ENCODE results near the gene MACF1.

The MACF1 gene

DNA sequence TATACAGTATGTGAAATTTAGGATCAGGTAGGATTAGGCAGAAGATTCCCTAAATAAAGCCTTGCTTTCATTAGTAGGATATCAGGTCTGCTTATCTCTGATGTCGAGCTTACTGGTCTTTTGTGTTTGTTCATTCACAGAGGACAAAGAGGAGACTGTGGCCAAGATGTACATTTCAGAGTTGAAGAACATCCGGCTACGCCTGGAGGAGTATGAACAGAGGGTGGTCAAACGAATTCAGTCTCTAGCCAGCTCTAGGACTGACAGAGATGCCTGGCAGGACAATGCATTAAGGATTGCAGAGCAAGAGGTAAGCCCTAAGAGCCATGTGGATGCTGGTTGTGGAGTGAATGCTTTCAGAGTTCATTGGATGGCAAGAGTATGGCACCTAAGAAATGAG is 106.2 kb downstream of the MACF1 start:
- no peak for DNase-seq (ENCODE audit: low spot score)

GRCh38 chr1:39317111-39317510 is 112.6 kb downstream of the MACF1 start:
- no peak for DNase-seq (ENCODE audit: low spot score)

DNA sequence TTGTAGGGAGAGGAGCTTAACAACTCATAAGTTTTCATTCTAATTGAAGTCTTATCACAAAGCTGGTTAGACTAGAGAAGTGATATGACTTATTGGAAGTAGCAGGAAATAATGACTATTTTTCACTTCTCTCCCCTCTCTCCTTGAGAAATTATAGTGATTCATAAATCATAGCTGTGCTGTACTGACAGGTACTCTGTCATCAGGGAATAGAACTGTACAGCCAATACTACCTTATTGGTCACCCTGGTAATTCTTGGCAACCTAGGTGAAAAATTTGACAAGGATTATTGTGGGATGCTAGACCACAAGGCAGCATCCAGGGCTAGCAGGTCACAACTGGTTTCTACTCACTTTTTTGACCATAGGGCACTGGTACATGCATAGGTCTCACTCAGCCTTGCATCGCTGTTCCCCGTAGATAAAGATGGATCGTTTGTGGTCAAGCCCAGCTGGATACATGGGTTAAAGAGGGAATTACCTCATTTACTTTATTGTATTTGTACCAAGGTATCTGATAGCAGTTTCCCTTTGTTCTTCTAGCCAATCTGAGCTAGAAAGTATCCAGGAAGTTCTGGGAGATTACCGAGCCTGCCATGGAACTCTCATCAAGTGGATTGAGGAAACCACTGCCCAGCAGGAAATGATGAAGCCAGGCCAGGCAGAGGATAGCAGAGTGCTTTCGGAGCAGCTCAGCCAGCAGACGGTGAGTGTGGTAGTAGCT is 113.6 kb downstream of the MACF1 start:
- DNase-seq (ENCODE audit: low spot score) = no peak

- DNase-seq (ENCODE audit: low spot score) = no peak
Measured at GRCh38 chr1:39321979-39322378, 117.5 kb downstream of the MACF1 start.

GRCh38 chr1:39322431-39322830 is 117.9 kb downstream of the MACF1 start:
- DNase-seq (ENCODE audit: low spot score) = no peak

GRCh38 chr1:39324888-39325287 is 120.4 kb downstream of the MACF1 start:
- DNase-seq (ENCODE audit: low spot score) = no peak

DNA sequence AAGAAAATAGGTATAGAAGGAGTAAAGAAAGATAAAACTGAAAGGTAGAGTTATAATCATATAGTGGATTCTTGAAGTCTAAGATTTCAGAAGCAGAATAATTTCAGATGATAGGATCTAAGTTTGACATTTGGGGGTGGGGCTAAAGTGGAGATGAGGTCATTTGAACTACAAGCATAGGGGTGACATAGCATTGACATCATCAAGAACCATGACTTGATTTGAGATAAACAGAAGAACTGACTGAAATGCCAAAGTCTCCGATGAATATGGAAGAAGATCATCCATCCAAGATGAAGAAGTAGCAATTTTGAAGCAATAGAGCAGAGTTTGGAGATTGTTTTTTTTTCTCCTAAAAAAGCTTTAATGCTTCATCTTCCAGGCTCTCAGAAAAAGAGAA is 122.3 kb downstream of the MACF1 start:
- DNase-seq (ENCODE audit: low spot score) = no peak

DNA sequence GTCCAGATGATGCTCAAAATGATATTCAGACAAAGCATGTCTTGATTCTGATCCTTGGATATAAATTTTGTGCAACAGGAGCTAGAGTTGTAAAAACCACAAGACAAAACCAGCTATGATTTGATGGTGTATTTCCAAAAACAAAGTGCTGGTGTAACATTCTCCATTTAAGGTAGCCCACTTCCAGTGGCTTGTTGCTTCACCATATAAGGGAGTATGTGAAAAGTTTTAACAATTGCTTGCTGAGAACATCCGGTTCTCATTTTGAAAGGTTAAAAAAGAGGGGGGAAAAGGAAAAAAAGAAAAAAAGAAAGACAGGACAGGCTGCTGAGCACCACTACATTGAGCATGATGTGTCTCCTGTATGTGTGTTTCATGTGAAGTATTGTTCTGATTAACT is 123.6 kb downstream of the MACF1 start:
- no peak for DNase-seq (ENCODE audit: low spot score)

- DNase-seq (ENCODE audit: low spot score) = no peak
Measured at GRCh38 chr1:39328586-39329121, 124.2 kb downstream of the MACF1 start.

DNA sequence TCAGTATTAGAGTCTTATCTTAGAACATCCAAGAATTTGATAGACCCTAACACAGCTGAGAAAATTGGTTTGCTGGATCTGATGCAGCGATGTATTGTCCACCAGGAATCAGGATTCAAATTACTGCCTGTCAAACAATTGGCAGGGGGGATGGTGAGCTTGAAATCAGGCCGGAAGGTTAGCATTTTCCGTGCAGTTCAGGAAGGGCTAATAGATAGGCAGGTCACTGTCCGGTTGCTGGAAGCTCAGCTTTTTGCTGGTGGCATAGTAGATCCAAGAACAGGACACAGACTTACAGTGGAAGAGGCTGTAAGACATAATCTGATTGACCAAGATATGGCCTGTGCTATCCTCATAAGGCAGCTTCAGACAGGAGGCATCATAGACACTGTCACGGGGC is 127.2 kb downstream of the MACF1 start:
- no peak for DNase-seq (ENCODE audit: low spot score)

DNA sequence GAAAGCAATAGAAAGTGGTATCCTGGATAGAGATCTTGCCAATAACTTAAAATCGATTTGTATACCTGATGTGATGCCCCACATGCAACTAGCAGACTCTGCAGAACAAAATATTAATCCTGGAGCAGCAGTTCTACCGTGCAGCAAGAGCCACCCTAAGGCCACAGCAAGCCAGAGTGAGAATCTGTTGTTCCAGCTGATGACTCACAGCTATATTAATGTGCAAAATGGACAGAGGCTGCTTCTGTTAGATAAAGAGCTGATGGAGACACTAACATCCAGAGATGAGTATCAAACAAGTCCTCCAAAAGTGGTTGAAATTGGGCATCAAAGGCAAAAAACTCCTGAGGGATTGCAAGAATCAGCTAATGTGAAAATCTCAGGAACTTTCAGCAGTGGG is 127.8 kb downstream of the MACF1 start:
- DNase-seq (ENCODE audit: low spot score) = no peak

- DNase-seq (ENCODE audit: low spot score) = no peak
Measured at GRCh38 chr1:39332828-39333227, 128.3 kb downstream of the MACF1 start.

GRCh38 chr1:39333296-39333695 is 128.8 kb downstream of the MACF1 start:
- DNase-seq (ENCODE audit: low spot score) = no peak

GRCh38 chr1:39335216-39335615 is 130.7 kb downstream of the MACF1 start:
- no peak for DNase-seq (ENCODE audit: low spot score)

DNA sequence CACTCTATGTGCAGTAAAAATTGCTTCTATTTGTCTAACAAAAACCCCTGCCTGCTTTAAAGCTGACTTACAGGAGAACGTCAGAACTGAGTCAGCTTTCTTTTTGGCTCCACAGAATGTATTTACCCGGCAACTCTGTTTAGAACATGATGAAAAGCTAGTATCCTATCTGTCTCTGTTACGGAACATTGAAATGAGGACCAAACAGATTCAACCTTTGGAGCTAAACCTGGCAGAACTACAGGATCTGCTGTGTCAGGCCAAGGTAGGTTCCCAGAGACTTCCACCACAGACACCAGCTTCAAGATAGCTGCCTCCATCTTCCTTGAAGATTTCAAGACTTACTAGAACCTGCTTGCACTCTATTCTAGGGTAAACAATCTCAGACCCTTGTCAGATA is 132.6 kb downstream of the MACF1 start:
- DNase-seq (ENCODE audit: low spot score) = no peak

GRCh38 chr1:39342776-39343175 is 138.3 kb downstream of the MACF1 start:
- DNase-seq (ENCODE audit: low spot score) = no peak

- no peak for DNase-seq (ENCODE audit: low spot score)
Measured at GRCh38 chr1:39344394-39345154, 140.1 kb downstream of the MACF1 start.

GRCh38 chr1:39346872-39347271 is 142.4 kb downstream of the MACF1 start:
- no peak for DNase-seq (ENCODE audit: low spot score)

DNA sequence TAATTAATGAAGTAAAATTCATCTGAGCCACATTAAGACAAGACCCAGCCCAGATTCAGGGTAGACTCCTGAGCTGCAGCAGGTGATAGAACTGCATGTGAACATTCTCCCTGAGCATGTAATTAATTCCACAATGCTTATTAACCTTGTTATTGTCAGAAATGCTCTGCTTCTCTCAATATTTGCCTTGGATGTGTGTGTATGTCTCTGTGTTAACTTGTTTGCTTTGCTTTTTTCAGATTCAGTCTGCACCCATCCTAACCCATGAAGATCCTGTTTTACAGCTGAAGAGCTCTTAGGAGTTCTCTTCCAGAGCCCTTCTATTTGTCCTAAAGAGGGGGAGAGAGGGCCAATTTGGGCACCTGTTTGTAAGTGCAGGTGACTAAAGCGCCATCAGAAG is 143.8 kb downstream of the MACF1 start:
- DNase-seq (ENCODE audit: low spot score) = no peak

DNA sequence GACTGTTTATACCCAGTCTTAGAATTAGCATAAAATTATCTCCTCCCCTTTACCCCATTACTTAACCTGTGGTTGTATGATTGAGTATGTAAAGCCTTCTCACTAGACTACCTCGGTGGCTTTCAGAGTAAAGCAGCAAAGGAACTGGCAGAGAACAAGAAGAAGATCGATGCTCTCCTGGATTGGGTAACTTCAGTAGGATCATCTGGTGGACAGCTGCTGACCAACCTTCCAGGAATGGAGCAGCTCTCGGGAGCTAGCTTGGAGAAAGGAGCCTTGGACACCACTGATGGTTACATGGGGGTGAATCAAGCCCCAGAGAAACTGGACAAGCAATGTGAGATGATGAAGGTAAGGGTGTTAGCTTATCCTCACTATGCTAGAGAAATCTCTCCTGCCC is 148.4 kb downstream of the MACF1 start:
- no peak for DNase-seq (ENCODE audit: low spot score)

- DNase-seq (ENCODE audit: low spot score) = no peak
Measured at GRCh38 chr1:39354572-39354971, 150.1 kb downstream of the MACF1 start.

GRCh38 chr1:39358491-39358890 is 154.0 kb downstream of the MACF1 start:
- no peak for DNase-seq (ENCODE audit: low spot score)

DNA sequence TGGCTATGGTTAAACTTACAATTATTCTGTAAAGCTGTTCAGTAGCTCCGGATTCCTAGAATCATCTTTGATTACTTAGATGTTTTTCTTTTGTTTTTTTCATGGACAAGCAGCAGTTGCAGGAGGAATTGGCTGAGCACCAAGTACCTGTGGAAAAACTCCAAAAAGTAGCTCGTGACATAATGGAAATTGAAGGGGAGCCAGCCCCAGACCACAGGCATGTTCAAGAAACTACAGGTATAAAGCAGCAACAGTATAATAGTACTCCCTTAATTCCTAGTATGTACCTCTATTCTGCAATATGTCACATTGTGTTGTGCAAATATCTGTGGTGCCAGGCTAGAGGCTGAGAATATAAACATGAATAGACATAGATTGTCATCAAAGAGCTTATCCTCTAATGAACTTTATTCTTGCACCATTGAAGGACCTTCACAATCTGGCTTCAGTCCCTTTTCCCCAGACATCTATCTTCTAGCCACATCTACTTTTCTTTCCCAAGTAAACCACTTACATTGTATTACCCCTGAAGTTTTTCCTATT is 154.6 kb downstream of the MACF1 start:
- no peak for DNase-seq (ENCODE audit: low spot score)

Data from SW480 (cell line).